Activated CD4-positive, CD25-positive, alpha-beta regulatory T cell (primary cell): ENCODE results near the gene LIN37.

Experiments used
- DNase-seq, 4 experiments: peaks; one replicate each; lab custom pipeline; 2025; lab: John Stamatoyannopoulos, UW

Gene LIN37

GRCh38 chr19:35734889-35735288 lies 13.5 kb upstream of the LIN37 start:
- no peak for DNase-seq

- no peak for DNase-seq
Observed at GRCh38 chr19:35736913-35737886, 11.2 kb upstream of the LIN37 start.

- no peak for DNase-seq
Observed at GRCh38 chr19:35738021-35738886, 10.1 kb upstream of the LIN37 start.

- no peak for DNase-seq
Observed at GRCh38 chr19:35738887-35739229, 9.5 kb upstream of the LIN37 start.

- DNase-seq, result no peak
Observed at GRCh38 chr19:35739275-35740107, 8.9 kb upstream of the LIN37 start.

- no peak for DNase-seq
Observed at GRCh38 chr19:35740108-35740422, 8.3 kb upstream of the LIN37 start.

- peak; percentile 86 to 94 (median 89) for DNase-seq
Observed at GRCh38 chr19:35740423-35741202, 7.8 kb upstream of the LIN37 start.

GRCh38 chr19:35741203-35741515 lies 7.2 kb upstream of the LIN37 start:
- no peak for DNase-seq

GRCh38 chr19:35742121-35742724 lies 6.2 kb upstream of the LIN37 start, which contains the start of gene IGFLR1:
Gene IGFLR1 (minus strand): TSS chr19:35742452. CDS start chr19:35741180, 1,272 bp downstream.
- DNase-seq, result peak; percentile 33 to 44 (median 38)

- DNase-seq, result no peak
Observed at GRCh38 chr19:35743640-35744429, 4.5 kb upstream of the LIN37 start.

GRCh38 chr19:35744430-35745327 lies 3.7 kb upstream of the LIN37 start:
- DNase-seq, result peak; percentile 81 to 84 (median 84)

- DNase-seq, result peak; percentile 83 to 95 (median 89)
Observed at GRCh38 chr19:35745328-35746086, 2.9 kb upstream of the LIN37 start, which contains the start of the genes PSENEN and U2AF1L4. Gene PSENEN (plus strand): TSS chr19:35745651. CDS start chr19:35745931, 280 bp downstream. Gene U2AF1L4 (minus strand): TSS chr19:35745418. CDS start chr19:35745391, 27 bp downstream.

- no peak for DNase-seq
Observed at GRCh38 chr19:35746087-35746462, 2.3 kb upstream of the LIN37 start.

- DNase-seq, result no peak
Observed at GRCh38 chr19:35746531-35746930, 1.8 kb upstream of the LIN37 start.

- no peak for DNase-seq
Observed at GRCh38 chr19:35750167-35750566, 1.8 kb downstream of the LIN37 start.

GRCh38 chr19:35751839-35752745 lies 3.7 kb downstream of the LIN37 start:
- no peak for DNase-seq
